SJCRH30 (cell line): ENCODE data around the gene LRRC75A. TPM values are rescaled to one million over a fixed set of nuclear protein-coding genes. Genes with fewer than 3 reads are reported as not detected.
A peak's percentile ranks its signal among the peaks of the same experiment; 100 is the strongest.
"Not testable (repeated sequence)": the region's sequence is repeated elsewhere in the genome, so short reads cannot be mapped to it uniquely, and the experiment has no call there.

Source experiments
- DNase-seq, 2 experiments: peaks; one replicate each; pipeline ENCODE4 v3.0.0-alpha.2; 2015 to 2020
- H3K27ac ChIP-seq: fragments of 250-450 bp; sonication (Bioruptor Pico); 2 replicates; pipeline ENCODE4 v1.5.1; 2020; ENCODE audit warnings: mild to moderate bottlenecking, moderate library complexity
- H3K27me3 ChIP-seq: fragments of 250-450 bp; sonication (Bioruptor Pico); 2 replicates; pipeline ENCODE4 v1.5.1; 2020; ENCODE audit warnings: mild to moderate bottlenecking, moderate library complexity
- H3K36me3 ChIP-seq: fragments of 250-450 bp; sonication (Bioruptor Pico); 2 replicates; pipeline ENCODE4 v1.5.1; 2020; ENCODE audit warnings: mild to moderate bottlenecking, moderate library complexity
- H3K4me1 ChIP-seq: fragments of 250-450 bp; sonication (Bioruptor Pico); 2 replicates; pipeline ENCODE4 v1.5.1; 2020; ENCODE audit warnings: mild to moderate bottlenecking, moderate library complexity
- H3K4me3 ChIP-seq: fragments of 250-450 bp; sonication (Bioruptor Pico); 2 replicates; pipeline ENCODE4 v1.5.1; 2020; ENCODE audit warnings: mild to moderate bottlenecking, moderate library complexity
- H3K9me3 ChIP-seq: fragments of 250-450 bp; sonication (Bioruptor Pico); replicated peaks from 2 replicates; pipeline ENCODE4 v1.5.1; 2020; ENCODE audit warnings: mild to moderate bottlenecking, moderate library complexity
- total RNA-seq: library from RNA; depleted of rRNA; stranded (reverse); fragments of >200 nt; shearing (Covaris generic); gene quantifications from 2 replicates; pipeline ENCODE4 v1.2.3, GENCODE V29; 2014; rRNA removed

The LRRC75A gene
- total RNA-seq, 1 experiment from 2014 or later, result 3.7 TPM

GRCh38 chr17:16415031-16415924 lies 76.7 kb downstream of the LRRC75A start, which contains the start of gene TRPV2:
Gene TRPV2, plus strand, starts transcription at chr17:16415571. Its CDS starts 2,098 bp downstream, at chr17:16417669.
- H3K4me3 ChIP-seq, result no peak within 1 kb of the TSS
- peak in 1 of 2 experiments; percentile 39 for DNase-seq
- H3K36me3 ChIP-seq, result no peaks in the 10 kb centered on the region
- H3K27me3 ChIP-seq, result no peaks in the 10 kb centered on the region
- no peaks in the 10 kb centered on the region for H3K9me3 ChIP-seq
- peaks cover 26% of the 10 kb centered on the region for H3K4me1 ChIP-seq
- H3K27ac ChIP-seq, result no peak within 1 kb of the TSS

GRCh38 chr17:16407911-16408588 lies 83.9 kb downstream of the LRRC75A start:
- peak; percentile 65 to 85 for DNase-seq
- Histone ChIP-seq H3K9me3 (no peaks in the 10 kb centered on the region), H3K4me1 (peaks cover 5% of the 10 kb centered on the region; the same call in 1 of the 2 replicates), H3K27ac (no peak overlapping the region), H3K27me3 (no peaks in the 10 kb centered on the region), H3K4me3 (no peak overlapping the region), H3K36me3 (no peaks in the 10 kb centered on the region)

GRCh38 chr17:16406742-16407674 lies 85.0 kb downstream of the LRRC75A start:
- Histone ChIP-seq H3K9me3 (no peaks in the 10 kb centered on the region), H3K4me1 (peaks cover 5% of the 10 kb centered on the region; the same call in 1 of the 2 replicates), H3K36me3 (no peaks in the 10 kb centered on the region), H3K27ac (no peak overlapping the region), H3K4me3 (no peak overlapping the region), H3K27me3 (no peaks in the 10 kb centered on the region)
- no peak for DNase-seq

- H3K27ac ChIP-seq, H3K9me3 ChIP-seq, H3K4me3 ChIP-seq, H3K36me3 ChIP-seq, H3K27me3 ChIP-seq, H3K4me1 ChIP-seq, DNase-seq: not testable (repeated sequence)
Observed at GRCh38 chr17:16403847-16404246, 88.1 kb downstream of the LRRC75A start.

GRCh38 chr17:16398270-16399267 lies 93.4 kb downstream of the LRRC75A start:
- Histone ChIP-seq H3K36me3 (no peaks in the 10 kb centered on the region), H3K9me3 (no peaks in the 10 kb centered on the region), H3K4me3 (no peak overlapping the region), H3K4me1 (no peaks in the 10 kb centered on the region), H3K27ac (no peak overlapping the region), H3K27me3 (0 out of 2 replicates have a peak, but pooled peaks cover 9% of the 10 kb centered on the region)
- DNase-seq, result no peak

- not testable (repeated sequence) for H3K4me3 ChIP-seq, H3K9me3 ChIP-seq, H3K27me3 ChIP-seq, DNase-seq, H3K4me1 ChIP-seq, H3K36me3 ChIP-seq, H3K27ac ChIP-seq
Observed at GRCh38 chr17:16396693-16397092, 95.3 kb downstream of the LRRC75A start.

- DNase-seq, H3K4me1 ChIP-seq, H3K4me3 ChIP-seq, H3K27ac ChIP-seq, H3K9me3 ChIP-seq, H3K36me3 ChIP-seq, H3K27me3 ChIP-seq: not testable (repeated sequence)
Observed at GRCh38 chr17:16395887-16396286, 96.1 kb downstream of the LRRC75A start.

- not testable (repeated sequence) for H3K9me3 ChIP-seq, H3K36me3 ChIP-seq, H3K27ac ChIP-seq, H3K27me3 ChIP-seq, DNase-seq, H3K4me1 ChIP-seq, H3K4me3 ChIP-seq
Observed at GRCh38 chr17:16392491-16392890, 99.5 kb downstream of the LRRC75A start.

Other genes starting within 250 kb of the LRRC75A start
- gene CENPV, start 138.7 kb downstream of the LRRC75A start, total RNA-seq, result 50.2 and 51.5 TPM in 2 replicates
- 2,921 and 3,511 TPM in 2 replicates for gene UBB, start 111.1 kb downstream of the LRRC75A start, total RNA-seq
- 0.42 and 0.63 TPM in 2 replicates for gene TRPV2, start 76.6 kb downstream of the LRRC75A start, total RNA-seq
- gene ZNF287, start 77.0 kb upstream of the LRRC75A start, total RNA-seq, result 17.0 and 18.2 TPM in 2 replicates
- gene ZNF624, start 161.7 kb upstream of the LRRC75A start, total RNA-seq, result 18.0 and 21.0 TPM in 2 replicates
- gene CCDC144A, start 198.0 kb upstream of the LRRC75A start, total RNA-seq, result 0.96 and 1.5 TPM in 2 replicates